HEK293T (cell line): ENCODE results near the gene DNAAF2.
A peak's percentile ranks its signal among the peaks of the same experiment; 100 is the strongest.
"Not testable (repeated sequence)": the region's sequence is repeated elsewhere in the genome, so short reads cannot be mapped to it uniquely, and the experiment has no call there.

Source experiments
- CTCF ChIA-PET: fragments of 350-600 bp; formaldehyde crosslinking; extraction: SDS; loops from one replicate; lab custom pipeline; 2021; ENCODE audit warnings: antibody characterized with exemption, inconsistent platforms; lab: Yijun Ruan, JAX
- POLR2A ChIA-PET: fragments of 350-600 bp; formaldehyde crosslinking; extraction: SDS; loops from one replicate; lab custom pipeline; 2020; ENCODE audit warnings: antibody characterized with exemption, inconsistent platforms; lab: Yijun Ruan, JAX
- DNase-seq: peaks from one replicate; pipeline ENCODE4 v3.0.0; 2012; ENCODE audit warnings: mixed read lengths; ENCODE audit errors: extremely low spot score
- ARNT ChIP-seq: fragments of 450-650 bp; IDR thresholded peaks from 2 replicates; pipeline ENCODE4 v1.6.1; 2017; ENCODE audit warnings: mild to moderate bottlenecking
- BHLHE40 ChIP-seq: fragments of 450-650 bp; IDR thresholded peaks from 2 replicates; pipeline ENCODE4 v1.6.1; 2016; ENCODE audit warnings: mild to moderate bottlenecking, moderate library complexity, borderline replicate concordance
- CTBP1 ChIP-seq: fragments of 450-650 bp; IDR thresholded peaks from 2 replicates; pipeline ENCODE4 v1.6.1; 2016; ENCODE audit warnings: borderline replicate concordance
- ELF4 ChIP-seq: fragments of 450-650 bp; IDR thresholded peaks from 2 replicates; pipeline ENCODE4 v1.6.1; 2017; ENCODE audit warnings: antibody characterized with exemption
- FOXA1 ChIP-seq: fragments of 450-650 bp; IDR thresholded peaks from 2 replicates; pipeline ENCODE4 v1.6.1; 2016; ENCODE audit warnings: mild to moderate bottlenecking
- FOXK2 ChIP-seq: fragments of 450-650 bp; IDR thresholded peaks from 2 replicates; pipeline ENCODE4 v1.6.1; 2016; ENCODE audit warnings: mild to moderate bottlenecking
- FOXM1 ChIP-seq: fragments of 450-650 bp; IDR thresholded peaks from 2 replicates; pipeline ENCODE4 v1.6.1; 2017; ENCODE audit warnings: mild to moderate bottlenecking, borderline replicate concordance
- HDGF ChIP-seq: fragments of 450-650 bp; IDR thresholded peaks from 2 replicates; pipeline ENCODE4 v1.6.1; 2017; ENCODE audit warnings: antibody characterized with exemption, borderline replicate concordance
- L3MBTL2 ChIP-seq: fragments of 450-650 bp; conservative IDR thresholded peaks from 2 replicates; pipeline ENCODE4 v1.6.1; 2016; ENCODE audit warnings: mild to moderate bottlenecking
- LEF1 ChIP-seq: fragments of 450-650 bp; IDR thresholded peaks from 2 replicates; pipeline ENCODE4 v1.6.1; 2017; ENCODE audit warnings: mild to moderate bottlenecking, borderline replicate concordance
- NFRKB ChIP-seq: fragments of 450-650 bp; IDR thresholded peaks from 2 replicates; pipeline ENCODE4 v1.6.1; 2016; ENCODE audit warnings: mild to moderate bottlenecking, moderate library complexity
- SP1 ChIP-seq: fragments of 450-650 bp; IDR thresholded peaks from 2 replicates; pipeline ENCODE4 v1.6.1; 2017
- SUZ12 ChIP-seq: fragments of 450-650 bp; IDR thresholded peaks from 2 replicates; pipeline ENCODE4 v1.6.1; 2016; ENCODE audit warnings: mild to moderate bottlenecking
- TARDBP ChIP-seq: fragments of 450-650 bp; IDR thresholded peaks from 2 replicates; pipeline ENCODE4 v1.6.1; 2016
- ZNF384 ChIP-seq: fragments of 450-650 bp; IDR thresholded peaks from 2 replicates; pipeline ENCODE4 v1.6.1; 2016
- TF ChIP-seq, protein P1 (sequence below): fragments of 450-650 bp; IDR thresholded peaks from 2 replicates; pipeline ENCODE4 v1.6.1; 2016

Gene DNAAF2

DNA sequence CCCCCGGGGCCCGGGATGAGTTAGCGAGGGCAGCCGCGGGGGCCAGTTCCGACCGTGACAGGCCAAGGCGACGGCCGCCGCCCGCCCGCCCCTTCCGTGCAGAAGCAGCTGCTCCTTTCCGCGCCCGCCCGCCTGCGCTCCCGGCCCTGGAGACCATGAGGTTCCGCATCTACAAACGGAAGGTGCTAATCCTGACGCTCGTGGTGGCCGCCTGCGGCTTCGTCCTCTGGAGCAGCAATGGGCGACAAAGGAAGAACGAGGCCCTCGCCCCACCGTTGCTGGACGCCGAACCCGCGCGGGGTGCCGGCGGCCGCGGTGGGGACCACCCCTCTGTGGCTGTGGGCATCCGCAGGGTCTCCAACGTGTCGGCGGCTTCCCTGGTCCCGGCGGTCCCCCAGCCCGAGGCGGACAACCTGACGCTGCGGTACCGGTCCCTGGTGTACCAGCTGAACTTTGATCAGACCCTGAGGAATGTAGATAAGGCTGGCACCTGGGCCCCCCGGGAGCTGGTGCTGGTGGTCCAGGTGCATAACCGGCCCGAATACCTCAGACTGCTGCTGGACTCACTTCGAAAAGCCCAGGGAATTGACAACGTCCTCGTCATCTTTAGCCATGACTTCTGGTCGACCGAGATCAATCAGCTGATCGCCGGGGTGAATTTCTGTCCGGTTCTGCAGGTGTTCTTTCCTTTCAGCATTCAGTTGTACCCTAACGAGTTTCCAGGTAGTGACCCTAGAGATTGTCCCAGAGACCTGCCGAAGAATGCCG lies 13.7 kb downstream of the DNAAF2 start:
- no peak for TF ChIP-seq ZNF384
- TF ChIP-seq L3MBTL2: peak; percentile 72
- no peak for TF ChIP-seq ARNT
- ChIA-PET CTCF (interaction anchor here (3.5 kb wide), 1 partner anchor 13 kb away, joined by 11 read pairs; the partner anchor contains the start of gene DNAAF2), POLR2A (interaction anchor here (0.6 to 3.5 kb wide), 18 partner anchors 9 to 237 kb away, joined by 3 to 63 read pairs (median 9); partner anchors contain the start of genes DNAAF2, KLHDC1, KLHDC2 and LRR1)
- peak; percentile 40 for DNase-seq

DNA sequence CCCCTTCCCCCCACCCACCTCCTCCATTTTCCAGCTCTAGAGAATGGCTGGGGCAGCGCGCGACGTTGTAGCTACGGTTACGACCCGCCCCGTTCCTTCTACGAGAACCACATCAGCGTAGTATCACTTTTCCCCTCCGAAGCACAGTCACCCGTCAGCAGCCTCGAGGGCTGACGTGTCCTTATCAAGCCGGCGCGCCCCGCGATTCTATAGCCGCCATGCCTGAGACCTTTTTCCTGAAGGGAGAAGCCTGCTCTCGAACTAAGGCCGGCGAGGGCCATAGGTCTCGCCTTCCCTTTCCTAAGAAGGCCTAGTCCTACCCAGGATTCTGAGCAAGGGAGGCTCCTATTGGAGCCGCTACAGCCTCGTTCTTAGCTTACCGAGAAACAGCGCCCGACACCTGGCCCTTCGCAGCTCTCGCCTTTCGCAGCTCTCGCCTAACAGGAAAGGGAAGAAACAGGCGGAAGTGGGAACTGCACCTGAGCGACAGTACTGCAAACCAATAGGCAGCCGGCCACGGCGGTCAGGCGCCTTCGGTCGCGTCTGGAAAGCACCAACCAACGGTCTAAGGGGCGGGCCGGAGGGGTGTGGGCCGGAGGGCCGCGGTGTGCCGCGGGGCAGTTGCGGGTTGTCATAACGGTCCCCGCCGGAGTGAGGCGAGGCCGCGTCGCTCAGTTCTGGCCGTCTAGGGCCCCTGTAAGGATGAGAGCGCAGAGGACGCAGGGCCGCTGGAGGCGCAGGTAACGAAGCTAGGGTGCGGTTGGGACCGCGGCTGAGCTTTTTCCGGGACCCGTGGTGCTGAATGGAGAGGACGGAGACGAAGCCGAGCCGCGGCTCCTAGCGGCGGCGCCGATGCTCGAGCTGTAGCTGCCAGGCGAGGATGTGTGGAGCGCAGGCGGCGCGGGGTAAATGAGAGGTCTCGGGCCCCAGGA lies 14.6 kb downstream of the DNAAF2 start, which contains the start of the genes MGAT2 and RPL36AL:
Gene MGAT2, plus strand, starts transcription at position 618 of the 932 bp plus-strand sequence. CDS start 470 bp downstream, outside the sequence.
Gene RPL36AL, minus strand, starts transcription at position 445 of the 932 bp plus-strand sequence. CDS start 1,522 bp downstream, outside the sequence.
- ChIA-PET POLR2A (interaction anchor here (0.7 to 3.5 kb wide), 28 partner anchors 8 to 251 kb away, joined by 3 to 63 read pairs (median 6); partner anchors contain the start of genes DNAAF2, KLHDC1, KLHDC2 and LRR1), CTCF (interaction anchor here (0.6 to 3.5 kb wide), 5 partner anchors 14 to 159 kb away, joined by 3 to 11 read pairs (median 6); partner anchors contain the start of genes DNAAF2 and RPS29)
- peak; percentile 93 for TF ChIP-seq ELF4
- TF ChIP-seq, protein P1, sequence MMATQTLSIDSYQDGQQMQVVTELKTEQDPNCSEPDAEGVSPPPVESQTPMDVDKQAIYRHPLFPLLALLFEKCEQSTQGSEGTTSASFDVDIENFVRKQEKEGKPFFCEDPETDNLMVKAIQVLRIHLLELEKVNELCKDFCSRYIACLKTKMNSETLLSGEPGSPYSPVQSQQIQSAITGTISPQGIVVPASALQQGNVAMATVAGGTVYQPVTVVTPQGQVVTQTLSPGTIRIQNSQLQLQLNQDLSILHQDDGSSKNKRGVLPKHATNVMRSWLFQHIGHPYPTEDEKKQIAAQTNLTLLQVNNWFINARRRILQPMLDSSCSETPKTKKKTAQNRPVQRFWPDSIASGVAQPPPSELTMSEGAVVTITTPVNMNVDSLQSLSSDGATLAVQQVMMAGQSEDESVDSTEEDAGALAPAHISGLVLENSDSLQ: peak; percentile 99
- no peak for TF ChIP-seq FOXA1
- TF ChIP-seq L3MBTL2: peak; percentile 79
- peak; percentile 93 for DNase-seq

DNA sequence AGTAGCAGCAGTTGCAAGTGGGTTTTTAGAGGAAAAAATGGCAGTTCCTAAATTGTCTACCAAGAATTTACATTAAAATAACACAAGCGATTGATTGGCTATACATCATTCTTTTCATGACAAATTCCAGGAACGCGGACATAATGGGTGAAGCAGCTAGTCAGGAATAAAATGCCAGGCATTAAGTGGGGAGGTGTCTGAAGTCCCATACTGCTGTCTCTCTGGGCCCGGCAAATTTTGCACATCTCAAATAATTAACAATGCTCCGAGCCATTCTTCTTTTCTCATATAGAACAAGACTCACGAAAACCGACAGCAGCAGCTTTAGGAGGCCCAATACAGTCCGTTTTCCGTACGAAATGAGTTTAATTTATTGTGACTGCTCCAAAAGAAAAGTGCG lies 15.3 kb downstream of the DNAAF2 start:
- ChIA-PET POLR2A (interaction anchor here (0.7 to 3.5 kb wide), 25 partner anchors 8 to 251 kb away, joined by 3 to 63 read pairs (median 8); partner anchors contain the start of genes DNAAF2, KLHDC1, KLHDC2 and LRR1), CTCF (interaction anchor here (0.6 to 3.5 kb wide), 5 partner anchors 15 to 158 kb away, joined by 3 to 11 read pairs (median 6); partner anchors contain the start of genes DNAAF2 and RPS29)
- TF ChIP-seq L3MBTL2 (no peak), CTBP1 (no peak), ZNF384 (no peak), FOXK2 (no peak), LEF1 (no peak), HDGF (no peak), SP1 (no peak), FOXA1 (no peak), NFRKB (no peak)
- TF ChIP-seq, protein P1: no peak
- no peak for DNase-seq

DNA sequence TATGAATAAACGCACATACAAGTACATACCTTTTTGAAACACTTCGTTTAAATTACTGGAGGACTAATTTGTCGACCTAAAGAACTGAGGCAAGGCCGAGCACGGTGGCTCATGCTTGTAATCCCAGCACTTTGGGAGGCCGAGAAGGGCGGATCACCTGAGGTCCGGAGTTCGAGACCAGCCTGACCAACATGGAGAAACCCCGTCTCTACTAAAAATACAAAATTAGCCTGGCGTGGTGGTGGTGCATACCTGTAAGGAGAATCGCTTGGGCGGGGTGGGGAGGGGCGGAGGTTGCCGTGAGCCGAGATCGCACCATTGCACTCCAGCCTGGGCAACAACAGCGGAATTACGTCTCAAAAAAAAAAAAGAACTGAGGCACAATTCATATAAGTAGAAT lies 15.8 kb downstream of the DNAAF2 start:
- ChIA-PET CTCF (interaction anchor here (0.6 to 3.5 kb wide), 2 partner anchors 15 to 33 kb away, joined by 11 read pairs; partner anchors contain the start of gene DNAAF2), POLR2A (interaction anchor here (1.5 to 3.5 kb wide), 2 partner anchors 9 to 13 kb away, joined by 8 to 63 read pairs; no protein-coding TSS in a partner anchor)
- not testable (repeated sequence) for DNase-seq

DNA sequence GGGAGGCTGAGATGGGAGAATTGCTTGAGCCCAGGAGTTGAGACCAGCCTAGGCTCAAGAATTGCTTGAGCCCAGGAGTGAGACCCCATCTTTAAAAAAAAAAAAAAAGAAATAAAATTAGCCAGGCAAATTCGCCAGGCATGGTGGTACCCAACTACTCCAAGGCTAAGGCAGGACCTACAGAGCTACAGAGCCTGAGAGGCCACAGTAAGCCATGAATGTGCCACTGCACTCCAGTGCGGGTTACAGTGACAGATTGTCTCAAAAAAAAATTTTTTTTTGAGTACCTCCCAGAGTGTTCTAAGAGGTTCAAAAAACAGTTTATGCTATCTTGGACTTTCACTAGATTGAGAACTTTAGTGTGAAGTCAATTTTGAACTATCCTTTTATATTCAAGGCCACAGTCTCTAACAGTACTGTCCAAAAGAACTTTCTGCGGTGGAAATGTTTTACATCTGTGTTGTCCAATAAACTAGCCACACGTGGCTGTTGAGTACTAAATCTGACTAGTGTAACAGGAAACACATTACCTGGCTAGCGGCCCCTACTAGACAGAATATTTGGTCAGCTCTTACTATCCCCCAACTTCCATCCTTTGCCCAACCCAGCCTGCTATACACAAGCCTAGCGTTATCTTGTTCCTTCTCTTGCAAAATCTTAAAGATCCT lies 17.1 kb downstream of the DNAAF2 start:
- DNase-seq: no peak
- TF ChIP-seq HDGF (no peak), LEF1 (no peak), BHLHE40 (no peak), TARDBP (no peak), FOXA1 (no peak), SP1 (no peak), ZNF384 (no peak), SUZ12 (no peak), ARNT (no peak), L3MBTL2 (no peak), ELF4 (no peak), CTBP1 (no peak), FOXM1 (no peak), NFRKB (no peak)
- TF ChIP-seq, protein P1: no peak
- CTCF ChIA-PET: no interaction called here
- POLR2A ChIA-PET: no interaction called here
